Measurements from ENCODE around the gene PHLDB3.

- TF ChIP-seq CTCF (IDR thresholded peaks at IDR 0.05) (no peak), REST (IDR thresholded peaks at IDR 0.05; ENCODE audit: insufficient read depth in 1 of 2, low read depth in 2 of 2, low read length in 1 of 2) (no peak)
Measured at GRCh38 chr19:43486412-43486811, 18.1 kb downstream of the PHLDB3 start.

Measured in Panc1 (cell line).